Mammary epithelial cell (primary cell): ENCODE results near the gene RNU6-9.

Experiments
- EZH2 ChIP-seq: IDR thresholded peaks from 2 replicates; pipeline ENCODE4 v1.6.1; 2012; ENCODE audit warnings: low read length, inconsistent platforms, borderline replicate concordance
- TF ChIP-seq, protein P1 (sequence below), 2 donors: IDR thresholded peaks in 1 of 2; conservative IDR thresholded peaks in 1 of 2; 2 replicates each; pipeline ENCODE4 v1.5.1; 2011 to 2012; ENCODE audit warnings: inconsistent platforms in 2 of 2, low read length in 2 of 2, mild to moderate bottlenecking in 2 of 2, control low read depth in 1 of 2, low read depth in 1 of 2; ENCODE audit not compliant: insufficient read depth in 1 of 2; ENCODE audit errors: extremely low read depth in 1 of 2

DNA sequence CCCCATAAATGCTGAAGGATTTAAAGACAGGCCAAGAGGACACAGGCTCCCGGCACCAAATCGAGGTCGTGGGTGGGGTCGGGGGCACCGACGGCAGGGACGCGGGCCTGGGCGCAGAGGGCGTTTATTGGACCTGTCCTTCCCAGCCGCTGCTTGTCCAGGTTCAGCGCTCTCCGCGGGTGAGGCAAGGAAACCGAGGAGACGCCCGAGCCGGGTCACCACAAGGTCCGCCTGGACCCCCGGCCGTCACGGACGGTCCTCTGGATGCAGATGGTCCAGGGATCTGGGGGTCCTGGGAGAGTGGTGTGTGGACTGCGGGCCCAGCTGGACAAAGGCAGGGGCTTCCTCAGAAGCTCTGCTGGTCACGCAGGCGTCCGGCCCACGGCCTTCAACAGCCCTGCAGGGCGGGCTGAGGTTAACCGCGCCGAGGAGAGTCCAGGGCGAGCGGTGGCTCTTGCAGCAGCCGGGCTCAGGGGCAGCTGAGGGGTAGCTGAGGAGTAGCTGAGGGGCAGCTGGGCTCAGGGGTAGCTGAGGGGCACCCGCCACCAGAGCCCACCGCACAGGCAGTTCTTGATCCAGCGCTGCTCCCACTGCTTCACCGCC, 25.3 kb upstream of the RNU6-9 start:
- TF ChIP-seq, protein P1, sequence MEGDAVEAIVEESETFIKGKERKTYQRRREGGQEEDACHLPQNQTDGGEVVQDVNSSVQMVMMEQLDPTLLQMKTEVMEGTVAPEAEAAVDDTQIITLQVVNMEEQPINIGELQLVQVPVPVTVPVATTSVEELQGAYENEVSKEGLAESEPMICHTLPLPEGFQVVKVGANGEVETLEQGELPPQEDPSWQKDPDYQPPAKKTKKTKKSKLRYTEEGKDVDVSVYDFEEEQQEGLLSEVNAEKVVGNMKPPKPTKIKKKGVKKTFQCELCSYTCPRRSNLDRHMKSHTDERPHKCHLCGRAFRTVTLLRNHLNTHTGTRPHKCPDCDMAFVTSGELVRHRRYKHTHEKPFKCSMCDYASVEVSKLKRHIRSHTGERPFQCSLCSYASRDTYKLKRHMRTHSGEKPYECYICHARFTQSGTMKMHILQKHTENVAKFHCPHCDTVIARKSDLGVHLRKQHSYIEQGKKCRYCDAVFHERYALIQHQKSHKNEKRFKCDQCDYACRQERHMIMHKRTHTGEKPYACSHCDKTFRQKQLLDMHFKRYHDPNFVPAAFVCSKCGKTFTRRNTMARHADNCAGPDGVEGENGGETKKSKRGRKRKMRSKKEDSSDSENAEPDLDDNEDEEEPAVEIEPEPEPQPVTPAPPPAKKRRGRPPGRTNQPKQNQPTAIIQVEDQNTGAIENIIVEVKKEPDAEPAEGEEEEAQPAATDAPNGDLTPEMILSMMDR (conservative IDR thresholded peaks at IDR 0.05 in 1 of 2, IDR thresholded peaks at IDR 0.05 in 1 of 2; ENCODE audit: extremely low read depth in 1 of 2, insufficient read depth in 1 of 2, low read depth in 1 of 2, low read length in 2 of 2) = no peak
- TF ChIP-seq EZH2 = no peak
